Osteoblast (primary cell): ENCODE data around the gene CPNE8. TPM values are rescaled to one million over a fixed set of nuclear protein-coding genes. Genes with fewer than 3 reads are reported as not detected.

Source experiments
- DNase-seq: peaks from one replicate; pipeline ENCODE4 v3.0.0; 2011; ENCODE audit warnings: low spot score, mixed read lengths; ENCODE audit not compliant: insufficient read length; ENCODE audit errors: missing footprints
- H2AFZ ChIP-seq: 2 replicates; pipeline ENCODE4 v1.6.0; 2011; ENCODE audit warnings: mild to moderate bottlenecking, low read length
- H3K27ac ChIP-seq: 2 replicates; pipeline ENCODE4 v1.5.1; 2011; ENCODE audit warnings: mild to moderate bottlenecking, low read depth, low read length, moderate library complexity
- H3K27me3 ChIP-seq: 2 replicates; pipeline ENCODE4 v1.6.0; 2012; ENCODE audit warnings: mild to moderate bottlenecking, control low read depth, inconsistent platforms, low read length, moderate library complexity; ENCODE audit not compliant: insufficient read depth
- H3K36me3 ChIP-seq: 2 replicates; pipeline ENCODE4 v1.5.1; 2011; ENCODE audit warnings: mild to moderate bottlenecking, low read length, control low read depth, moderate library complexity; ENCODE audit not compliant: insufficient read depth
- H3K4me1 ChIP-seq: 2 replicates; pipeline ENCODE4 v1.5.1; 2011; ENCODE audit warnings: mild to moderate bottlenecking, low read length, control low read depth, moderate library complexity; ENCODE audit not compliant: insufficient read depth
- H3K4me2 ChIP-seq: 2 replicates; pipeline ENCODE4 v1.6.0; 2011; ENCODE audit warnings: mild to moderate bottlenecking, low read length; ENCODE audit not compliant: insufficient read depth
- H3K4me3 ChIP-seq: fragments of 200-600 bp; sonication (generic); 3 replicates; pipeline ENCODE4 v1.5.1; 2012; ENCODE audit warnings: mild to moderate bottlenecking, low read length, inconsistent platforms; ENCODE audit not compliant: insufficient read depth
- H3K79me2 ChIP-seq: 2 replicates; pipeline ENCODE4 v1.6.0; 2012; ENCODE audit warnings: mild to moderate bottlenecking, low read length, control low read depth, inconsistent platforms; ENCODE audit not compliant: insufficient read depth
- H3K9me3 ChIP-seq: 2 replicates; pipeline ENCODE4 v1.5.1; 2011; ENCODE audit warnings: low read depth, low read length, control low read depth
- H4K20me1 ChIP-seq: 2 replicates; pipeline ENCODE4 v1.6.0; 2012; ENCODE audit warnings: mild to moderate bottlenecking, low read length, control low read depth; ENCODE audit not compliant: insufficient read depth
- CTCF ChIP-seq: IDR thresholded peaks from 2 replicates; pipeline ENCODE4 v1.5.1; 2011; ENCODE audit warnings: mild to moderate bottlenecking, low read depth, low read length, moderate library complexity; ENCODE audit errors: extremely low read depth
- total RNA-seq: library from RNA; depleted of rRNA; stranded (reverse); fragments of >200 nt; gene quantifications from 2 replicates; pipeline ENCODE4 v1.2.3, GENCODE V29; 2012

Gene CPNE8
- total RNA-seq, 1 donor, result 20.6 TPM

GRCh38 chr12:38817942-38818341 lies 87.4 kb downstream of the CPNE8 start:
- no peak for DNase-seq
- H4K20me1 ChIP-seq, result no peaks in the 10 kb centered on the region
- no peak overlapping the region for H3K4me2 ChIP-seq
- H3K27me3 ChIP-seq, result no peaks in the 10 kb centered on the region
- no peak overlapping the region for H3K4me3 ChIP-seq
- H3K36me3 ChIP-seq, result no peaks in the 10 kb centered on the region
- no peaks in the 10 kb centered on the region for H3K9me3 ChIP-seq
- H2AFZ ChIP-seq, result no peak overlapping the region
- H3K27ac ChIP-seq, result no peak overlapping the region
- H3K79me2 ChIP-seq, result no peaks in the 10 kb centered on the region
- no peak for TF ChIP-seq CTCF
- no peaks in the 10 kb centered on the region for H3K4me1 ChIP-seq

GRCh38 chr12:38813923-38814322 lies 91.5 kb downstream of the CPNE8 start:
- Histone ChIP-seq H3K4me2 (no peak overlapping the region), H3K27ac (no peak overlapping the region), H3K27me3 (no peaks in the 10 kb centered on the region), H3K4me1 (no peaks in the 10 kb centered on the region), H3K4me3 (no peak overlapping the region), H3K79me2 (no peaks in the 10 kb centered on the region), H2AFZ (no peak overlapping the region), H3K36me3 (no peaks in the 10 kb centered on the region), H3K9me3 (no peaks in the 10 kb centered on the region), H4K20me1 (no peaks in the 10 kb centered on the region)
- TF ChIP-seq CTCF, result no peak
- DNase-seq, result no peak

- Histone ChIP-seq H3K4me1 (no peaks in the 10 kb centered on the region), H3K79me2 (no peaks in the 10 kb centered on the region), H3K4me3 (no peak overlapping the region), H3K27me3 (no peaks in the 10 kb centered on the region), H3K27ac (no peak overlapping the region), H3K4me2 (no peak overlapping the region), H3K36me3 (no peaks in the 10 kb centered on the region), H2AFZ (no peak overlapping the region), H4K20me1 (no peaks in the 10 kb centered on the region), H3K9me3 (no peaks in the 10 kb centered on the region)
- DNase-seq, result no peak
- no peak for TF ChIP-seq CTCF
Observed at GRCh38 chr12:38811814-38812356, 93.5 kb downstream of the CPNE8 start.

- no peak for DNase-seq
- H3K4me3 ChIP-seq, result no peak overlapping the region
- H4K20me1 ChIP-seq, result no peaks in the 10 kb centered on the region
- H3K27ac ChIP-seq, result no peak overlapping the region
- no peak overlapping the region for H3K4me2 ChIP-seq
- H3K4me1 ChIP-seq, result no peaks in the 10 kb centered on the region
- no peak overlapping the region for H2AFZ ChIP-seq
- no peaks in the 10 kb centered on the region for H3K9me3 ChIP-seq
- TF ChIP-seq CTCF, result no peak
- no peaks in the 10 kb centered on the region for H3K36me3 ChIP-seq
- H3K27me3 ChIP-seq, result no peaks in the 10 kb centered on the region
- H3K79me2 ChIP-seq, result no peaks in the 10 kb centered on the region
Observed at GRCh38 chr12:38809832-38810231, 95.6 kb downstream of the CPNE8 start.
